ENCODE data around the gene TBATA.

Gene TBATA

GRCh38 chr10:70830164-70830563 is 45.0 kb upstream of the TBATA start:
- no peak for TF ChIP-seq CTCF (conservative IDR thresholded peaks at IDR 0.05; ENCODE audit: control insufficient read depth, insufficient read depth, low read depth, low read length)
- DNase-seq (ENCODE audit: low read depth): no peak
- no peak overlapping the region for H3K4me3 ChIP-seq (ENCODE audit: control insufficient read depth, low read depth, low read length)

- DNase-seq (ENCODE audit: low read depth): no peak
- H3K4me3 ChIP-seq (ENCODE audit: control insufficient read depth, low read depth, low read length): no peak overlapping the region
These were observed 44.4 kb upstream of the TBATA start for GRCh38 chr10:70829543-70829942.

GRCh38 chr10:70828923-70829322 is 43.7 kb upstream of the TBATA start:
- TF ChIP-seq CTCF (conservative IDR thresholded peaks at IDR 0.05; ENCODE audit: control insufficient read depth, insufficient read depth, low read depth, low read length): no peak
- no peak overlapping the region for H3K4me3 ChIP-seq (ENCODE audit: control insufficient read depth, low read depth, low read length)
- DNase-seq (ENCODE audit: low read depth): no peak

More at GRCh38 chr10:70829543-70829942, 44.4 kb upstream of the TBATA start:
- TF ChIP-seq CTCF (conservative IDR thresholded peaks at IDR 0.05; ENCODE audit: control insufficient read depth, insufficient read depth, low read depth, low read length): no peak

- TF ChIP-seq CTCF (conservative IDR thresholded peaks at IDR 0.05; ENCODE audit: control insufficient read depth, insufficient read depth, low read depth, low read length): no peak
- DNase-seq (ENCODE audit: low read depth): peak; percentile 38
These were observed 42.0 kb upstream of the TBATA start for GRCh38 chr10:70827086-70827757.

GRCh38 chr10:70822076-70822820 is 37.1 kb upstream of the TBATA start:
- no peak overlapping the region for H3K4me3 ChIP-seq (ENCODE audit: control insufficient read depth, low read depth, low read length)
- no peak for DNase-seq (ENCODE audit: low read depth)
- no peak for TF ChIP-seq CTCF (conservative IDR thresholded peaks at IDR 0.05; ENCODE audit: control insufficient read depth, insufficient read depth, low read depth, low read length)

More at GRCh38 chr10:70827086-70827757, 42.0 kb upstream of the TBATA start:
- no peak overlapping the region for H3K4me3 ChIP-seq (ENCODE audit: control insufficient read depth, low read depth, low read length)

- no peak for TF ChIP-seq CTCF (conservative IDR thresholded peaks at IDR 0.05; ENCODE audit: control insufficient read depth, insufficient read depth, low read depth, low read length)
- DNase-seq (ENCODE audit: low read depth): peak; percentile 17
These were observed 36.0 kb upstream of the TBATA start for GRCh38 chr10:70820976-70821750.

More at GRCh38 chr10:70820976-70821750, 36.0 kb upstream of the TBATA start:
- no peak overlapping the region for H3K4me3 ChIP-seq (ENCODE audit: control insufficient read depth, low read depth, low read length)

Data from fibroblast of mammary gland (primary cell).